ENCODE measurements around the gene PRDM11. TPM values are rescaled to one million over a fixed set of nuclear protein-coding genes. Genes with fewer than 3 reads are reported as not detected.
"Not testable (repeated sequence)": the region's sequence is repeated elsewhere in the genome, so short reads cannot be mapped to it uniquely, and the experiment has no call there.

PRDM11 gene
- total and polyA plus RNA-seq, 4 donors: 0.64 to 6.9 (median 2.8) TPM

DNA sequence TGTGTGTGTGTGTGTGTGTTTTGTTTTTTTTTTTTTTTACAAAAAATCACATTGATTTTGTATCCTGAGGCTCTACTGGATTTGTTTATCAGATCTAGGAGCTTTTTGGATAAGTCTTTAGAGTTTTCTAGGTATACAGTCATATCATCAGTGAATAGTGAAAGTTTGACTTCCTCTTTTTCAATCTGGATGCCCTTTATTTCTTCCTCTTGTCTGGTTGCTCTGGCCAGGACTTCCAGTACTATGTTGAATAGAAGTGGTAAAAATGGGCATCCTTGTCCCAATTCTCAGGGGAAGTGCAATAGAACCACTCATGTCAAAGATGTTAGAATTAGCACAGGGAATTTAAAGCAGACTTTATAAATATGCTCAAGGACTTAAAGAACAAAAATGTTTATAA, 32.6 kb upstream of the PRDM11 start:
- no peak for DNase-seq (ENCODE audit: low spot score)
- no peak overlapping the region for H3K27ac ChIP-seq (ENCODE audit: low read depth in 1 of 2, low read length in 2 of 2)
- TF ChIP-seq JUND (IDR thresholded peaks at IDR 0.05) (no peak), FOXA1 (IDR thresholded peaks at IDR 0.05) (no peak), EGR1 (IDR thresholded peaks at IDR 0.05; ENCODE audit: low read depth in 2 of 2) (no peak), RXRA (IDR thresholded peaks at IDR 0.05) (no peak), HNF4A (conservative IDR thresholded peaks at IDR 0.05) (no peak), RAD21 (IDR thresholded peaks at IDR 0.05) (no peak), FOXA2 (IDR thresholded peaks at IDR 0.05) (no peak), SP1 (IDR thresholded peaks at IDR 0.05) (no peak)
- TF ChIP-seq, protein P1, sequence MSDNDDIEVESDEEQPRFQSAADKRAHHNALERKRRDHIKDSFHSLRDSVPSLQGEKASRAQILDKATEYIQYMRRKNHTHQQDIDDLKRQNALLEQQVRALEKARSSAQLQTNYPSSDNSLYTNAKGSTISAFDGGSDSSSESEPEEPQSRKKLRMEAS (IDR thresholded peaks at IDR 0.05): no peak
- TF ChIP-seq, protein P2, sequence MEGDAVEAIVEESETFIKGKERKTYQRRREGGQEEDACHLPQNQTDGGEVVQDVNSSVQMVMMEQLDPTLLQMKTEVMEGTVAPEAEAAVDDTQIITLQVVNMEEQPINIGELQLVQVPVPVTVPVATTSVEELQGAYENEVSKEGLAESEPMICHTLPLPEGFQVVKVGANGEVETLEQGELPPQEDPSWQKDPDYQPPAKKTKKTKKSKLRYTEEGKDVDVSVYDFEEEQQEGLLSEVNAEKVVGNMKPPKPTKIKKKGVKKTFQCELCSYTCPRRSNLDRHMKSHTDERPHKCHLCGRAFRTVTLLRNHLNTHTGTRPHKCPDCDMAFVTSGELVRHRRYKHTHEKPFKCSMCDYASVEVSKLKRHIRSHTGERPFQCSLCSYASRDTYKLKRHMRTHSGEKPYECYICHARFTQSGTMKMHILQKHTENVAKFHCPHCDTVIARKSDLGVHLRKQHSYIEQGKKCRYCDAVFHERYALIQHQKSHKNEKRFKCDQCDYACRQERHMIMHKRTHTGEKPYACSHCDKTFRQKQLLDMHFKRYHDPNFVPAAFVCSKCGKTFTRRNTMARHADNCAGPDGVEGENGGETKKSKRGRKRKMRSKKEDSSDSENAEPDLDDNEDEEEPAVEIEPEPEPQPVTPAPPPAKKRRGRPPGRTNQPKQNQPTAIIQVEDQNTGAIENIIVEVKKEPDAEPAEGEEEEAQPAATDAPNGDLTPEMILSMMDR (IDR thresholded peaks at IDR 0.05; ENCODE audit: low read depth, low read length, missing input control): no peak
- TF ChIP-seq, protein P3, sequence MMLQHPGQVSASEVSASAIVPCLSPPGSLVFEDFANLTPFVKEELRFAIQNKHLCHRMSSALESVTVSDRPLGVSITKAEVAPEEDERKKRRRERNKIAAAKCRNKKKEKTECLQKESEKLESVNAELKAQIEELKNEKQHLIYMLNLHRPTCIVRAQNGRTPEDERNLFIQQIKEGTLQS (IDR thresholded peaks at IDR 0.05): no peak
- TF ChIP-seq, protein P4, sequence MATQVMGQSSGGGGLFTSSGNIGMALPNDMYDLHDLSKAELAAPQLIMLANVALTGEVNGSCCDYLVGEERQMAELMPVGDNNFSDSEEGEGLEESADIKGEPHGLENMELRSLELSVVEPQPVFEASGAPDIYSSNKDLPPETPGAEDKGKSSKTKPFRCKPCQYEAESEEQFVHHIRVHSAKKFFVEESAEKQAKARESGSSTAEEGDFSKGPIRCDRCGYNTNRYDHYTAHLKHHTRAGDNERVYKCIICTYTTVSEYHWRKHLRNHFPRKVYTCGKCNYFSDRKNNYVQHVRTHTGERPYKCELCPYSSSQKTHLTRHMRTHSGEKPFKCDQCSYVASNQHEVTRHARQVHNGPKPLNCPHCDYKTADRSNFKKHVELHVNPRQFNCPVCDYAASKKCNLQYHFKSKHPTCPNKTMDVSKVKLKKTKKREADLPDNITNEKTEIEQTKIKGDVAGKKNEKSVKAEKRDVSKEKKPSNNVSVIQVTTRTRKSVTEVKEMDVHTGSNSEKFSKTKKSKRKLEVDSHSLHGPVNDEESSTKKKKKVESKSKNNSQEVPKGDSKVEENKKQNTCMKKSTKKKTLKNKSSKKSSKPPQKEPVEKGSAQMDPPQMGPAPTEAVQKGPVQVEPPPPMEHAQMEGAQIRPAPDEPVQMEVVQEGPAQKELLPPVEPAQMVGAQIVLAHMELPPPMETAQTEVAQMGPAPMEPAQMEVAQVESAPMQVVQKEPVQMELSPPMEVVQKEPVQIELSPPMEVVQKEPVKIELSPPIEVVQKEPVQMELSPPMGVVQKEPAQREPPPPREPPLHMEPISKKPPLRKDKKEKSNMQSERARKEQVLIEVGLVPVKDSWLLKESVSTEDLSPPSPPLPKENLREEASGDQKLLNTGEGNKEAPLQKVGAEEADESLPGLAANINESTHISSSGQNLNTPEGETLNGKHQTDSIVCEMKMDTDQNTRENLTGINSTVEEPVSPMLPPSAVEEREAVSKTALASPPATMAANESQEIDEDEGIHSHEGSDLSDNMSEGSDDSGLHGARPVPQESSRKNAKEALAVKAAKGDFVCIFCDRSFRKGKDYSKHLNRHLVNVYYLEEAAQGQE (IDR thresholded peaks at IDR 0.05): no peak
- H3K4me1 ChIP-seq (ENCODE audit: control insufficient read depth in 4 of 4, insufficient read depth in 4 of 4, low read length in 3 of 4): no peaks in the 10 kb centered on the region
- no peak overlapping the region for H3K4me3 ChIP-seq (ENCODE audit: low read depth in 1 of 3, low read length in 3 of 3)
- no peaks in the 10 kb centered on the region for H3K36me3 ChIP-seq (ENCODE audit: control insufficient read depth in 4 of 4, insufficient read depth in 3 of 4, low read depth in 1 of 4, low read length in 3 of 4)
- no peak overlapping the region for H3K9ac ChIP-seq (ENCODE audit: low read depth in 1 of 2, low read length in 2 of 2)
- no peaks in the 10 kb centered on the region for H3K27me3 ChIP-seq (ENCODE audit: control insufficient read depth in 4 of 4, insufficient read depth in 4 of 4, low read length in 3 of 4)
- H3K9me3 ChIP-seq (ENCODE audit: control insufficient read depth in 4 of 4, low read length in 3 of 4): no peaks in the 10 kb centered on the region

- not testable (repeated sequence) for H3K36me3 ChIP-seq (ENCODE audit: control insufficient read depth in 4 of 4, insufficient read depth in 3 of 4, low read depth in 1 of 4, low read length in 3 of 4); H3K27me3 ChIP-seq (ENCODE audit: control insufficient read depth in 4 of 4, insufficient read depth in 4 of 4, low read length in 3 of 4); H3K4me1 ChIP-seq (ENCODE audit: control insufficient read depth in 4 of 4, insufficient read depth in 4 of 4, low read length in 3 of 4); H3K4me3 ChIP-seq (ENCODE audit: low read depth in 1 of 3, low read length in 3 of 3); DNase-seq (ENCODE audit: low spot score); H3K9me3 ChIP-seq (ENCODE audit: control insufficient read depth in 4 of 4, low read length in 3 of 4); H3K27ac ChIP-seq (ENCODE audit: low read depth in 1 of 2, low read length in 2 of 2); H3K9ac ChIP-seq (ENCODE audit: low read depth in 1 of 2, low read length in 2 of 2)
- WGBS: 74% methylated on average over 9 of the region's 9 CpGs
Observed at GRCh38 chr11:45127836-45128235, 18.6 kb upstream of the PRDM11 start.

GRCh38 chr11:45133878-45134277, 12.6 kb upstream of the PRDM11 start:
- Histone ChIP-seq H3K27me3 (ENCODE audit: control insufficient read depth in 4 of 4, insufficient read depth in 4 of 4, low read length in 3 of 4) (peaks cover 0 to 3% (median 0%) of the 10 kb centered on the region in 4 donors), H3K4me1 (ENCODE audit: control insufficient read depth in 4 of 4, insufficient read depth in 4 of 4, low read length in 3 of 4) (no peaks in the 10 kb centered on the region), H3K9ac (ENCODE audit: low read depth in 1 of 2, low read length in 2 of 2) (no peak overlapping the region), H3K4me3 (ENCODE audit: low read depth in 1 of 3, low read length in 3 of 3) (no peak overlapping the region), H3K27ac (ENCODE audit: low read depth in 1 of 2, low read length in 2 of 2) (no peak overlapping the region), H3K9me3 (ENCODE audit: control insufficient read depth in 4 of 4, low read length in 3 of 4) (peaks cover 0 to 5% (median 0%) of the 10 kb centered on the region in 4 donors), H3K36me3 (ENCODE audit: control insufficient read depth in 4 of 4, insufficient read depth in 3 of 4, low read depth in 1 of 4, low read length in 3 of 4) (no peaks in the 10 kb centered on the region)
- TF ChIP-seq, protein P3 (IDR thresholded peaks at IDR 0.05): no peak
- TF ChIP-seq RAD21 (IDR thresholded peaks at IDR 0.05): no peak
- no peak for TF ChIP-seq NR2F2 (IDR thresholded peaks at IDR 0.05)
- TF ChIP-seq HNF4A (conservative IDR thresholded peaks at IDR 0.05): no peak
- no peak for DNase-seq (ENCODE audit: low spot score)
- whole genome bisulfite sequencing: 80% methylated on average over 2 of the region's 2 CpGs

All from liver (tissue), 9 donors.